Activated naive CD4-positive, alpha-beta T cell treated with anti-CD3 and anti-CD28 coated beads, Interleukin-2, amount 50 U/mL, for 72 hours (primary cell): ENCODE data around the gene DCAF11. TPM values are rescaled to one million over a fixed set of nuclear protein-coding genes. Genes with fewer than 3 reads are reported as not detected.

Source experiments
- ATAC-seq, 2 donors: fragments of 150-1000 bp; cut with Tn5 transposase; 2 replicates each; pipeline ENCODE4 v1.10.0; 2021; ENCODE audit warnings: mild to moderate bottlenecking in 2 of 2, moderate library complexity in 2 of 2
- DNase-seq, 2 donors: peaks; one replicate each; pipeline ENCODE4 v3.0.0; 2021 to 2022; ENCODE audit warnings: low spot score in 2 of 2
- H3K27ac Mint-ChIP-seq, 2 donors: one replicate each; pipeline ENCODE4 v1.8.0; 2022; ENCODE audit warnings: mild to moderate bottlenecking in 2 of 2, mixed read lengths in 2 of 2
- H3K36me3 Mint-ChIP-seq, 2 donors: one replicate each; pipeline ENCODE4 v1.8.0; 2022; ENCODE audit warnings: mixed read lengths in 2 of 2
- H3K9me3 Mint-ChIP-seq, 2 donors: one replicate each; pipeline ENCODE4 v1.8.0; 2022; ENCODE audit warnings: mixed read lengths in 2 of 2
- total RNA-seq, 2 donors: library from RNA; stranded (reverse); gene quantifications; one replicate each; pipeline ENCODE4 v1.2.3, GENCODE V29; 2022

DCAF11 gene
- total RNA-seq, 2 donors from 2014 or later = 66.7 to 146 TPM

GRCh38 chr14:24092110-24092504 is 22.5 kb upstream of the DCAF11 start:
- DNase-seq (no peak), ATAC-seq (no peak)
- no peaks in the 10 kb centered on the region for H3K9me3 Mint-ChIP-seq
- peak overlapping the region in 1 of 2 donors; percentile 50 for H3K27ac Mint-ChIP-seq
- peaks cover 21 to 24% of the 10 kb centered on the region in 2 donors for H3K36me3 Mint-ChIP-seq

- no peak for DNase-seq
- Mint-ChIP-seq H3K27ac (peak overlapping the region; percentile 72 to 95), H3K9me3 (no peaks in the 10 kb centered on the region), H3K36me3 (peaks cover 21 to 24% of the 10 kb centered on the region in 2 donors)
- ATAC-seq = no peak
Measured at GRCh38 chr14:24092505-24093206, 21.9 kb upstream of the DCAF11 start.

GRCh38 chr14:24093207-24093900 is 21.2 kb upstream of the DCAF11 start:
- DNase-seq (no peak), ATAC-seq (no peak)
- Mint-ChIP-seq H3K9me3 (no peaks in the 10 kb centered on the region), H3K27ac (peak overlapping the region; percentile 72 to 95), H3K36me3 (peaks cover 21 to 24% of the 10 kb centered on the region in 2 donors)

- DNase-seq = peak; percentile 81 to 87
- ATAC-seq = peak; percentile 84 to 89
- Mint-ChIP-seq H3K36me3 (peaks cover 21 to 24% of the 10 kb centered on the region in 2 donors), H3K9me3 (no peaks in the 10 kb centered on the region), H3K27ac (peak within 1 kb of the TSS; percentile 95 to 100)
Measured at GRCh38 chr14:24093901-24094840, 20.4 kb upstream of the DCAF11 start, which contains the start of gene PCK2. Gene PCK2, plus strand, starts transcription at chr14:24094311. Its CDS starts 95 bp downstream, at chr14:24094406.

- no peak for DNase-seq
- H3K27ac Mint-ChIP-seq = peak overlapping the region; percentile 95 to 100
- H3K9me3 Mint-ChIP-seq = no peaks in the 10 kb centered on the region
- ATAC-seq = no peak
- H3K36me3 Mint-ChIP-seq = peaks cover 21 to 25% of the 10 kb centered on the region in 2 donors
Measured at GRCh38 chr14:24094841-24095270, 19.7 kb upstream of the DCAF11 start.

GRCh38 chr14:24095271-24096068 is 19.1 kb upstream of the DCAF11 start:
- H3K9me3 Mint-ChIP-seq = no peaks in the 10 kb centered on the region

GRCh38 chr14:24096545-24097181 is 17.9 kb upstream of the DCAF11 start:
- DNase-seq (no peak), ATAC-seq (no peak)
- H3K9me3 Mint-ChIP-seq = no peaks in the 10 kb centered on the region
- H3K27ac Mint-ChIP-seq = peak overlapping the region in 1 of 2 donors; percentile 95
- peaks cover 21 to 30% of the 10 kb centered on the region in 2 donors for H3K36me3 Mint-ChIP-seq

More at GRCh38 chr14:24095271-24096068, 19.1 kb upstream of the DCAF11 start:
- DNase-seq (peak; percentile 56 to 74), ATAC-seq (peak; percentile 39 to 59)
- peaks cover 21 to 30% of the 10 kb centered on the region in 2 donors for H3K36me3 Mint-ChIP-seq
- peak overlapping the region; percentile 95 to 100 for H3K27ac Mint-ChIP-seq

- Mint-ChIP-seq H3K27ac (no peak overlapping the region), H3K9me3 (no peaks in the 10 kb centered on the region), H3K36me3 (peaks cover 24 to 34% of the 10 kb centered on the region in 2 donors)
- no peak for DNase-seq
- ATAC-seq = no peak
Measured at GRCh38 chr14:24098229-24098926, 16.2 kb upstream of the DCAF11 start.

GRCh38 chr14:24098927-24099813 is 15.4 kb upstream of the DCAF11 start:
- no peak for ATAC-seq
- peak overlapping the region in 1 of 2 donors; percentile 9 for H3K27ac Mint-ChIP-seq
- peaks cover 31 to 42% of the 10 kb centered on the region in 2 donors for H3K36me3 Mint-ChIP-seq
- no peak for DNase-seq
- H3K9me3 Mint-ChIP-seq = no peaks in the 10 kb centered on the region

GRCh38 chr14:24100197-24100981 is 14.2 kb upstream of the DCAF11 start:
- ATAC-seq (no peak), DNase-seq (no peak)
- no peaks in the 10 kb centered on the region for H3K9me3 Mint-ChIP-seq
- peaks cover 26 to 42% of the 10 kb centered on the region in 2 donors for H3K36me3 Mint-ChIP-seq
- peak overlapping the region in 1 of 2 donors; percentile 12 for H3K27ac Mint-ChIP-seq

GRCh38 chr14:24100982-24101494 is 13.5 kb upstream of the DCAF11 start:
- no peak for ATAC-seq
- DNase-seq = no peak
- peak overlapping the region in 1 of 2 donors; percentile 36 for H3K27ac Mint-ChIP-seq
- H3K36me3 Mint-ChIP-seq = peaks cover 22 to 37% of the 10 kb centered on the region in 2 donors
- no peaks in the 10 kb centered on the region for H3K9me3 Mint-ChIP-seq

GRCh38 chr14:24102357-24103048 is 12.1 kb upstream of the DCAF11 start:
- ATAC-seq (no peak), DNase-seq (no peak)
- no peaks in the 10 kb centered on the region for H3K9me3 Mint-ChIP-seq
- H3K36me3 Mint-ChIP-seq = peaks cover 15 to 29% of the 10 kb centered on the region in 2 donors
- no peak overlapping the region for H3K27ac Mint-ChIP-seq

GRCh38 chr14:24103451-24103850 is 11.1 kb upstream of the DCAF11 start:
- peaks cover 15 to 29% of the 10 kb centered on the region in 2 donors for H3K36me3 Mint-ChIP-seq

More at GRCh38 chr14:24103451-24103850, 11.1 kb upstream of the DCAF11 start:
- Mint-ChIP-seq H3K27ac (peak overlapping the region in 1 of 2 donors; percentile 72), H3K9me3 (no peaks in the 10 kb centered on the region)
- no peak for DNase-seq
- no peak for ATAC-seq
